NB4 (cell line): ENCODE data around the gene SIX4.

Experiments used
- MAX ChIP-seq: IDR thresholded peaks from 2 replicates; pipeline ENCODE4 v1.6.1; 2011; ENCODE audit warnings: low read depth, low read length
- POLR2A ChIP-seq: IDR thresholded peaks from 2 replicates; pipeline ENCODE4 v1.6.1; 2011; ENCODE audit warnings: mild to moderate bottlenecking; ENCODE audit not compliant: insufficient read length; ENCODE audit errors: extremely low read depth
- TF ChIP-seq, protein P1 (sequence below): IDR thresholded peaks from one replicate; pipeline ENCODE4 v1.5.1; 2012; ENCODE audit warnings: low read depth, low read length

- TF ChIP-seq POLR2A (no peak), MAX (no peak)
- TF ChIP-seq, protein P1, sequence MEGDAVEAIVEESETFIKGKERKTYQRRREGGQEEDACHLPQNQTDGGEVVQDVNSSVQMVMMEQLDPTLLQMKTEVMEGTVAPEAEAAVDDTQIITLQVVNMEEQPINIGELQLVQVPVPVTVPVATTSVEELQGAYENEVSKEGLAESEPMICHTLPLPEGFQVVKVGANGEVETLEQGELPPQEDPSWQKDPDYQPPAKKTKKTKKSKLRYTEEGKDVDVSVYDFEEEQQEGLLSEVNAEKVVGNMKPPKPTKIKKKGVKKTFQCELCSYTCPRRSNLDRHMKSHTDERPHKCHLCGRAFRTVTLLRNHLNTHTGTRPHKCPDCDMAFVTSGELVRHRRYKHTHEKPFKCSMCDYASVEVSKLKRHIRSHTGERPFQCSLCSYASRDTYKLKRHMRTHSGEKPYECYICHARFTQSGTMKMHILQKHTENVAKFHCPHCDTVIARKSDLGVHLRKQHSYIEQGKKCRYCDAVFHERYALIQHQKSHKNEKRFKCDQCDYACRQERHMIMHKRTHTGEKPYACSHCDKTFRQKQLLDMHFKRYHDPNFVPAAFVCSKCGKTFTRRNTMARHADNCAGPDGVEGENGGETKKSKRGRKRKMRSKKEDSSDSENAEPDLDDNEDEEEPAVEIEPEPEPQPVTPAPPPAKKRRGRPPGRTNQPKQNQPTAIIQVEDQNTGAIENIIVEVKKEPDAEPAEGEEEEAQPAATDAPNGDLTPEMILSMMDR = no peak
Observed at GRCh38 chr14:60661721-60662120, 62.4 kb downstream of the SIX4 start.
